ENCODE measurements around the gene ACADL.

DNA sequence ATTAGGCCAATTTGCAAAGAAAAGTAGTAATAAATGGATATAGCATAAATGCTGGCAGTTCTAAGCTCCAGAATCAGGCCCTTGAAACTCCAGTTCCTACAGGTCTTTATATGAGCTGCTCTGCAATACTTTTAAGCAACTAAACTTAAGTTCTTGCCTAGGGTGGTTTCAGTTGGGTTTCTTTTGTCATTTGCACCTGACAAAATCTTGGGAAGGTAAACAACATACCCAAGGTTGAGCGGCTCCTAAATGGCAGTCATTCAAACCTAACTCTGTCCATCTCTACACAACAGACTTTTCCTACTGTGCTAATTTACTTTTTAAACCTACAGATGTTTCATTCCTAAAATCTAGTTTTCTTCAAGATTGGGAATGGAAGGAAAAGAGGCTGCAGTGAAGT, 44.8 kb downstream of the ACADL start:
- TF ChIP-seq CHD2 (IDR thresholded peaks at IDR 0.05; ENCODE audit: low read length) (no peak), SUZ12 (IDR thresholded peaks at IDR 0.05; ENCODE audit: low read length) (no peak), TBP (IDR thresholded peaks at IDR 0.05; ENCODE audit: low read depth, low read length) (no peak)
- TF ChIP-seq, protein P1, sequence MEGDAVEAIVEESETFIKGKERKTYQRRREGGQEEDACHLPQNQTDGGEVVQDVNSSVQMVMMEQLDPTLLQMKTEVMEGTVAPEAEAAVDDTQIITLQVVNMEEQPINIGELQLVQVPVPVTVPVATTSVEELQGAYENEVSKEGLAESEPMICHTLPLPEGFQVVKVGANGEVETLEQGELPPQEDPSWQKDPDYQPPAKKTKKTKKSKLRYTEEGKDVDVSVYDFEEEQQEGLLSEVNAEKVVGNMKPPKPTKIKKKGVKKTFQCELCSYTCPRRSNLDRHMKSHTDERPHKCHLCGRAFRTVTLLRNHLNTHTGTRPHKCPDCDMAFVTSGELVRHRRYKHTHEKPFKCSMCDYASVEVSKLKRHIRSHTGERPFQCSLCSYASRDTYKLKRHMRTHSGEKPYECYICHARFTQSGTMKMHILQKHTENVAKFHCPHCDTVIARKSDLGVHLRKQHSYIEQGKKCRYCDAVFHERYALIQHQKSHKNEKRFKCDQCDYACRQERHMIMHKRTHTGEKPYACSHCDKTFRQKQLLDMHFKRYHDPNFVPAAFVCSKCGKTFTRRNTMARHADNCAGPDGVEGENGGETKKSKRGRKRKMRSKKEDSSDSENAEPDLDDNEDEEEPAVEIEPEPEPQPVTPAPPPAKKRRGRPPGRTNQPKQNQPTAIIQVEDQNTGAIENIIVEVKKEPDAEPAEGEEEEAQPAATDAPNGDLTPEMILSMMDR (IDR thresholded peaks at IDR 0.05; ENCODE audit: control extremely low read depth in 1 of 3, insufficient read depth in 1 of 3, low read depth in 1 of 3, low read length in 3 of 3): no peak

Measured in H1 (cell line).